ENCODE data around the gene ABCC11. TPM values are rescaled to one million over a fixed set of nuclear protein-coding genes. Genes with fewer than 3 reads are reported as not detected.

The ABCC11 gene
- total RNA-seq, 2 donors from 2014 or later: 0.70 TPM; not detected in 1

GRCh38 chr16:48203974-48204824 is 43.1 kb downstream of the ABCC11 start:
- TF ChIP-seq CTCF (conservative IDR thresholded peaks at IDR 0.05): no peak
- Histone ChIP-seq H3K27me3 (ENCODE audit: control insufficient read depth, insufficient read depth, low read length, poor library complexity, severe bottlenecking) (no peaks in the 10 kb centered on the region), H3K36me3 (ENCODE audit: control insufficient read depth, insufficient read depth, low read length) (no peaks in the 10 kb centered on the region), H3K9ac (ENCODE audit: extremely low read depth, low read length, poor library complexity, severe bottlenecking) (no peak overlapping the region), H3K9me3 (ENCODE audit: control insufficient read depth, low read length) (no peaks in the 10 kb centered on the region), H3K27ac (ENCODE audit: low read depth, low read length) (no peak overlapping the region), H3K4me3 (ENCODE audit: low read length) (no peak overlapping the region), H3K4me1 (ENCODE audit: control insufficient read depth, insufficient read depth, low read length) (no peaks in the 10 kb centered on the region)
- H3K27me3 Mint-ChIP-seq (ENCODE audit: insufficient read depth): peaks cover 4% of the 10 kb centered on the region
- 94 to 95% methylated on average over 7 to 8 of the region's 8 CpGs for WGBS, 2 experiments (ENCODE audit: insufficient coverage in 1 of 2, insufficient read length in 1 of 2)
- H3K4me3 Mint-ChIP-seq: no peak overlapping the region
- no peak for DNase-seq
- no peaks in the 10 kb centered on the region for H3K4me1 Mint-ChIP-seq
- no peak overlapping the region for H3K27ac Mint-ChIP-seq
- no peaks in the 10 kb centered on the region for H3K36me3 Mint-ChIP-seq (ENCODE audit: low read depth)
- H3K9me3 Mint-ChIP-seq: no peaks in the 10 kb centered on the region

GRCh38 chr16:48201515-48202201 is 45.7 kb downstream of the ABCC11 start:
- Mint-ChIP-seq H3K36me3 (ENCODE audit: low read depth) (no peaks in the 10 kb centered on the region), H3K4me3 (no peak overlapping the region), H3K9me3 (no peaks in the 10 kb centered on the region), H3K4me1 (no peaks in the 10 kb centered on the region), H3K27me3 (ENCODE audit: insufficient read depth) (no peaks in the 10 kb centered on the region), H3K27ac (no peak overlapping the region)
- Histone ChIP-seq H3K9ac (ENCODE audit: extremely low read depth, low read length, poor library complexity, severe bottlenecking) (no peak overlapping the region), H3K27me3 (ENCODE audit: control insufficient read depth, insufficient read depth, low read length, poor library complexity, severe bottlenecking) (no peaks in the 10 kb centered on the region), H3K27ac (ENCODE audit: low read depth, low read length) (no peak overlapping the region), H3K36me3 (ENCODE audit: control insufficient read depth, insufficient read depth, low read length) (no peaks in the 10 kb centered on the region), H3K9me3 (ENCODE audit: control insufficient read depth, low read length) (no peaks in the 10 kb centered on the region), H3K4me3 (ENCODE audit: low read length) (no peak overlapping the region), H3K4me1 (ENCODE audit: control insufficient read depth, insufficient read depth, low read length) (no peaks in the 10 kb centered on the region)
- no peak for TF ChIP-seq CTCF (conservative IDR thresholded peaks at IDR 0.05)
- DNase-seq: no peak
- 91 to 99% methylated on average over 6 of the region's 6 CpGs for whole genome bisulfite sequencing, 2 experiments (ENCODE audit: insufficient coverage in 1 of 2, insufficient read length in 1 of 2)

- Mint-ChIP-seq H3K9me3 (no peaks in the 10 kb centered on the region), H3K4me1 (no peaks in the 10 kb centered on the region), H3K36me3 (ENCODE audit: low read depth) (no peaks in the 10 kb centered on the region), H3K27ac (no peak overlapping the region), H3K27me3 (ENCODE audit: insufficient read depth) (no peaks in the 10 kb centered on the region), H3K4me3 (no peak overlapping the region)
- H3K27me3 ChIP-seq (ENCODE audit: control insufficient read depth, insufficient read depth, low read length, poor library complexity, severe bottlenecking): no peaks in the 10 kb centered on the region
- WGBS, 2 experiments (ENCODE audit: insufficient coverage in 1 of 2, insufficient read length in 1 of 2): 97 to 100% methylated on average over 3 of the region's 3 CpGs
- H3K9ac ChIP-seq (ENCODE audit: extremely low read depth, low read length, poor library complexity, severe bottlenecking): no peak overlapping the region
- no peak for TF ChIP-seq CTCF (conservative IDR thresholded peaks at IDR 0.05)
- H3K27ac ChIP-seq (ENCODE audit: low read depth, low read length): no peak overlapping the region
- no peak for DNase-seq
- no peaks in the 10 kb centered on the region for H3K4me1 ChIP-seq (ENCODE audit: control insufficient read depth, insufficient read depth, low read length)
- H3K9me3 ChIP-seq (ENCODE audit: control insufficient read depth, low read length): no peaks in the 10 kb centered on the region
- no peak overlapping the region for H3K4me3 ChIP-seq (ENCODE audit: low read length)
- H3K36me3 ChIP-seq (ENCODE audit: control insufficient read depth, insufficient read depth, low read length): no peaks in the 10 kb centered on the region
Measured at GRCh38 chr16:48197294-48197693, 50.0 kb downstream of the ABCC11 start.

All from endodermal cell (in vitro differentiated cells).